HepG2 (cell line): ENCODE data around the gene SELENOW. TPM values are rescaled to one million over a fixed set of nuclear protein-coding genes. Genes with fewer than 3 reads are reported as not detected.
A peak's percentile ranks its signal among the peaks of the same experiment; 100 is the strongest.

Experiments used
- ARHGAP35 ChIP-seq: sonication (generic); formaldehyde crosslinking; IDR thresholded peaks from 2 replicates; pipeline ENCODE4 v1.9.0; 2022; ENCODE audit warnings: mild to moderate bottlenecking, inconsistent platforms, moderate library complexity, missing genetic modification reagents, borderline replicate concordance
- CBX2 ChIP-seq, 2 experiments: fragments of 200-600 bp in 1 of 2; sonication (generic); formaldehyde crosslinking in 1 of 2; IDR thresholded peaks; 2 replicates each; pipeline versions ENCODE4 v1.7.0 to v1.8.1; 2018 to 2022; ENCODE audit warnings: low read depth in 2 of 2, low read length in 1 of 2, mild to moderate bottlenecking in 1 of 2, missing genetic modification reagents in 1 of 2
- DR1 ChIP-seq: sonication (generic); formaldehyde crosslinking; IDR thresholded peaks from 2 replicates; pipeline ENCODE4 v1.8.0; 2021; ENCODE audit warnings: mild to moderate bottlenecking, missing genetic modification reagents, inconsistent platforms
- GATAD1 ChIP-seq: IDR thresholded peaks from 2 replicates; pipeline ENCODE4 v1.6.1; 2016; ENCODE audit warnings: missing genetic modification reagents, missing compliant biosample characterization
- IRF2 ChIP-seq: IDR thresholded peaks from 2 replicates; pipeline ENCODE4 v1.6.1; 2018; ENCODE audit warnings: missing genetic modification reagents, missing compliant biosample characterization
- KAT2B ChIP-seq: fragments of 150-350 bp; IDR thresholded peaks from 2 replicates; pipeline ENCODE4 v1.6.1; 2014; ENCODE audit warnings: low read depth, low read length, borderline replicate concordance
- KAT7 ChIP-seq: IDR thresholded peaks from 2 replicates; pipeline ENCODE4 v1.6.1; 2018; ENCODE audit warnings: borderline replicate concordance, missing compliant biosample characterization
- KDM3A ChIP-seq: IDR thresholded peaks from 2 replicates; pipeline ENCODE4 v1.6.1; 2018; ENCODE audit warnings: low read depth, missing compliant biosample characterization
- LCORL ChIP-seq, 2 experiments: fragments of 450-650 bp in 1 of 2; sonication (generic) in 1 of 2; formaldehyde crosslinking in 1 of 2; IDR thresholded peaks; 2 replicates each; pipeline versions ENCODE4 v1.5.0 to v1.6.1; 2017 to 2020; ENCODE audit warnings: antibody characterized with exemption in 1 of 2, missing genetic modification reagents in 1 of 2
- MAFK ChIP-seq, 2 experiments: IDR thresholded peaks in 1 of 2; conservative IDR thresholded peaks in 1 of 2; 2 replicates each; pipeline ENCODE4 v1.6.1; 2011; ENCODE audit warnings: improper control_type of control experiment in 2 of 2, low read length in 2 of 2
- MED1 ChIP-seq: sonication (generic); formaldehyde crosslinking; IDR thresholded peaks from 2 replicates; pipeline ENCODE4 v1.4.0; 2020; ENCODE audit warnings: missing genetic modification reagents
- MTA3 ChIP-seq: sonication (generic); formaldehyde crosslinking; IDR thresholded peaks from 2 replicates; pipeline ENCODE4 v1.4.0; 2020; ENCODE audit warnings: missing genetic modification reagents
- NR2C2 ChIP-seq: sonication (generic); formaldehyde crosslinking; IDR thresholded peaks from 2 replicates; pipeline ENCODE4 v1.4.0; 2020; ENCODE audit warnings: missing genetic modification reagents, mild to moderate bottlenecking, moderate library complexity, borderline replicate concordance
- SP1 ChIP-seq, 2 experiments: fragments of 450-650 bp in 1 of 2; sonication (generic) in 1 of 2; formaldehyde crosslinking in 1 of 2; IDR thresholded peaks; 2 replicates each; pipeline versions ENCODE4 v1.4.0 to v1.6.1; 2016 to 2020; ENCODE audit warnings: missing genetic modification reagents in 1 of 2
- ZFP36L2 ChIP-seq: sonication (generic); formaldehyde crosslinking; IDR thresholded peaks from 2 replicates; pipeline ENCODE4 v1.4.0; 2020; ENCODE audit warnings: missing genetic modification reagents
- ZFYVE20 ChIP-seq: sonication (generic); formaldehyde crosslinking; IDR thresholded peaks from 2 replicates; pipeline ENCODE4 v1.8.0; 2023; ENCODE audit warnings: low read depth, mild to moderate bottlenecking, moderate library complexity, missing genetic modification reagents, borderline replicate concordance
- ZMYM4 ChIP-seq: sonication (generic); formaldehyde crosslinking; IDR thresholded peaks from 2 replicates; pipeline ENCODE4 v1.8.1; 2023; ENCODE audit warnings: mild to moderate bottlenecking, missing genetic modification reagents
- ZNF121 ChIP-seq: sonication (generic); formaldehyde crosslinking; IDR thresholded peaks from 2 replicates; pipeline ENCODE4 v1.5.0; 2020; ENCODE audit warnings: mild to moderate bottlenecking, missing genetic modification reagents
- ZNF124 ChIP-seq: sonication (generic); formaldehyde crosslinking; IDR thresholded peaks from 2 replicates; pipeline ENCODE4 v1.4.0; 2020; ENCODE audit warnings: missing genetic modification reagents
- ZNF136 ChIP-seq: sonication (generic); formaldehyde crosslinking; IDR thresholded peaks from 2 replicates; pipeline ENCODE4 v1.8.1; 2022; ENCODE audit warnings: low read depth, mild to moderate bottlenecking, moderate library complexity, missing genetic modification reagents
- ZNF253 ChIP-seq: sonication (generic); formaldehyde crosslinking; IDR thresholded peaks from 2 replicates; pipeline ENCODE4 v1.8.0; 2022; ENCODE audit warnings: mild to moderate bottlenecking, missing genetic modification reagents, borderline replicate concordance
- ZNF263 ChIP-seq: sonication (generic); formaldehyde crosslinking; IDR thresholded peaks from 2 replicates; pipeline ENCODE4 v1.4.0; 2020; ENCODE audit warnings: missing genetic modification reagents
- ZNF274 ChIP-seq: sonication (generic); formaldehyde crosslinking; IDR thresholded peaks from 2 replicates; pipeline ENCODE4 v1.5.1; 2020; ENCODE audit warnings: mild to moderate bottlenecking, missing genetic modification reagents
- ZNF441 ChIP-seq: sonication (generic); formaldehyde crosslinking; IDR thresholded peaks from 2 replicates; pipeline ENCODE4 v1.7.0; 2021; ENCODE audit warnings: missing genetic modification reagents, borderline replicate concordance
- ZNF563 ChIP-seq: sonication (generic); formaldehyde crosslinking; IDR thresholded peaks from 2 replicates; pipeline ENCODE4 v1.8.0; 2022; ENCODE audit warnings: mild to moderate bottlenecking, moderate library complexity, missing genetic modification reagents
- ZNF747 ChIP-seq: sonication (generic); formaldehyde crosslinking; IDR thresholded peaks from 2 replicates; pipeline ENCODE4 v1.8.1; 2023; ENCODE audit warnings: missing genetic modification reagents, mild to moderate bottlenecking, borderline replicate concordance
- ZNF773 ChIP-seq: sonication (generic); formaldehyde crosslinking; IDR thresholded peaks from 2 replicates; pipeline ENCODE4 v1.4.0; 2020; ENCODE audit warnings: missing genetic modification reagents, borderline replicate concordance
- ZNF777 ChIP-seq: sonication (generic); formaldehyde crosslinking; IDR thresholded peaks from 2 replicates; pipeline ENCODE4 v1.4.0; 2020; ENCODE audit warnings: missing genetic modification reagents
- ZNF891 ChIP-seq: sonication (generic); formaldehyde crosslinking; IDR thresholded peaks from 2 replicates; pipeline ENCODE4 v1.5.0; 2020; ENCODE audit warnings: mild to moderate bottlenecking, missing genetic modification reagents
- ZSCAN22 ChIP-seq: sonication (generic); formaldehyde crosslinking; IDR thresholded peaks from 2 replicates; pipeline ENCODE4 v1.4.0; 2020; ENCODE audit warnings: mild to moderate bottlenecking, missing genetic modification reagents
- polyA plus RNA-seq, 8 experiments: library from polyadenylated mRNA; depleted of rRNA in 3 of 8; stranded (reverse) in 7 of 8; unstranded in 1 of 8; fragments of >200 nt; fragmentation: Illumina TruSeq in 4 of 8; extraction: Trizol in 4 of 8; gene quantifications; 2 replicates each; pipeline versions ENCODE4 v1.2.1 to v1.2.3, GENCODE V29; 2011 to 2016; ENCODE audit warnings: low read depth in 4 of 8, missing spikeins in 1 of 8, mixed read lengths in 1 of 8; ENCODE audit not compliant: insufficient read depth in 1 of 8
- total RNA-seq, 5 experiments: library from RNA; depleted of rRNA; stranded (reverse); fragments of >200 nt; fragmentation: Illumina TruSeq; extraction: Trizol; gene quantifications; 2 replicates each; pipeline ENCODE4 v1.2.3, GENCODE V29; 2016; ENCODE audit warnings: low read depth in 1 of 5
- TF ChIP-seq, protein P1 (sequence below): sonication (generic); formaldehyde crosslinking; IDR thresholded peaks from 2 replicates; pipeline ENCODE4 v1.4.0; 2020; ENCODE audit warnings: mild to moderate bottlenecking, missing genetic modification reagents

SELENOW gene
- total and polyA plus RNA-seq, 2 of the 13 experiments (the other 11 are each of a cell fraction or from before 2014, with no cell fraction given), result 50.3 to 64.7 TPM

DNA sequence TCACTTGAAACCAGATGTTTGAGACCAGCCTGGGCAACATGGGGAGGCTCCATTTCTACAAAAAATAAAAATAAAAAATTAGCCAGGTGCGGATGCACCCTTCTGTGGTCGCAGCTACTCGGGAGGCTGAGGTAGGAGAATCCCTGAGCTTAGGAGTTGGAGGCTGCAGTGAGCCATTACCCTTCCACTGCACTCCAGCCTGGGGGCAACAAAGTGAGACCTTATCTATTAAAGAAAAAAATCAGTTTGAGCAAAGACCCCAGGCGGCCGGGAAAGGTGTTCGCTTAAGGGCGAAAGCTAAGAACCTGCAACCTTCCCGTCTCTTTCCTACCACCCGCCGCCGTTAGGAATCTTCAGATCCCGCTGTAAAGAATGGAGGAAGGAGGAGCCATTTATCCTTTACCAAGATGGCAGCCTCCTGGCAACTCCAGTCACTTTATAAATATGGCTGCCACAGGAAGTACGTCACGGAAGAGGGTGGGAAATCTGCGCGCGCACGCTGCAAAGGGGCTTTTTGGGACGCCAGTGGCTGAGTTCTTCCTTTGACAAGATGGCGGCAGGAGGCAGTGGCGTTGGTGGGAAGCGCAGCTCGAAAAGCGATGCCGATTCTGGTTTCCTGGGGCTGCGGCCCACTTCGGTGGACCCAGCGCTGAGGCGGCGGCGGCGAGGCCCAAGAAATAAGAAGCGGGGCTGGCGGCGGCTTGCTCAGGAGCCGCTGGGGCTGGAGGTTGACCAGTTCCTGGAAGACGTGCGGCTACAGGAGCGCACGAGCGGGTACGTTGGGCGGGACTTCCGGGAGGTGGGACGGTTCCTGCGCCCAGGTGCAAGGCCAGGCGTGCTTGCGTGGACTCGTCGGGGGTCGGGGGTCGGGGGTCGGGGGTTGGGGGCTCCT, 33.2 kb upstream of the SELENOW start, which contains the start of gene NOP53 (continued):
- TF ChIP-seq MED1 (CRISPR knock-in tag) (no peak; the same call in 1 of the 2 replicates), DR1 (peak; percentile 63; the same call in 1 of the 2 replicates), ZFP36L2 (no peak), ZNF136 (CRISPR knock-in tag) (peak; percentile 50; the same call in 1 of the 2 replicates), MAFK (conservative IDR thresholded peaks at IDR 0.05 in 1 of 2, IDR thresholded peaks at IDR 0.05 in 1 of 2; ENCODE audit: low read length in 2 of 2) (no peak), LCORL (IDR thresholded peaks at IDR 0.05) (no peak), LCORL (CRISPR knock-in tag; IDR thresholded peaks at IDR 0.05) (peak; percentile 49; the same call in 1 of the 2 replicates), SP1 (IDR thresholded peaks at IDR 0.05) (no peak), SP1 (CRISPR knock-in tag; IDR thresholded peaks at IDR 0.05) (peak; percentile 50; the same call in 1 of the 2 replicates), KDM3A (CRISPR knock-in tag) (0 out of 2 replicates have a peak, but pooled peaks have one; percentile 30), ZFYVE20 (CRISPR knock-in tag) (no peak), ZNF121 (no peak), KAT2B (no peak), ZNF441 (CRISPR knock-in tag) (peak; percentile 84), ZNF253 (CRISPR knock-in tag) (no peak), MTA3 (CRISPR knock-in tag) (no peak), KAT7 (CRISPR knock-in tag) (peak; percentile 57; the same call in 1 of the 2 replicates), ZNF274 (CRISPR knock-in tag) (peak; percentile 62; the same call in 1 of the 2 replicates), ARHGAP35 (CRISPR knock-in tag) (0 out of 2 replicates have a peak, but pooled peaks have one; percentile 46), CBX2 (IDR thresholded peaks at IDR 0.05; ENCODE audit: low read depth, low read length) (no peak), CBX2 (CRISPR knock-in tag; IDR thresholded peaks at IDR 0.05; ENCODE audit: low read depth) (no peak), ZNF891 (CRISPR knock-in tag) (peak; percentile 76; the same call in 1 of the 2 replicates), NR2C2 (CRISPR knock-in tag) (peak; percentile 92), ZNF263 (CRISPR knock-in tag) (0 out of 2 replicates have a peak, but pooled peaks have one; percentile 49), ZNF563 (CRISPR knock-in tag) (0 out of 2 replicates have a peak, but pooled peaks have one; percentile 9), IRF2 (peak; percentile 86; the same call in 1 of the 2 replicates), ZNF777 (CRISPR knock-in tag) (no peak), ZNF124 (CRISPR knock-in tag) (0 out of 2 replicates have a peak, but pooled peaks have one; percentile 46), ZMYM4 (CRISPR knock-in tag) (peak; percentile 85), ZNF773 (no peak), ZNF747 (0 out of 2 replicates have a peak, but pooled peaks have one; percentile 40), ZSCAN22 (no peak), GATAD1 (CRISPR knock-in tag) (peak; percentile 93)
- TF ChIP-seq, protein P1, sequence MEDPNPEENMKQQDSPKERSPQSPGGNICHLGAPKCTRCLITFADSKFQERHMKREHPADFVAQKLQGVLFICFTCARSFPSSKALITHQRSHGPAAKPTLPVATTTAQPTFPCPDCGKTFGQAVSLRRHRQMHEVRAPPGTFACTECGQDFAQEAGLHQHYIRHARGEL (CRISPR knock-in tag), result no peak
